ENCODE results near the gene INTS11. TPM values are rescaled to one million over a fixed set of nuclear protein-coding genes. Genes with fewer than 3 reads are reported as not detected.

The INTS11 gene
- total RNA-seq, 1 experiment from 2014 or later: 142 TPM

DNA sequence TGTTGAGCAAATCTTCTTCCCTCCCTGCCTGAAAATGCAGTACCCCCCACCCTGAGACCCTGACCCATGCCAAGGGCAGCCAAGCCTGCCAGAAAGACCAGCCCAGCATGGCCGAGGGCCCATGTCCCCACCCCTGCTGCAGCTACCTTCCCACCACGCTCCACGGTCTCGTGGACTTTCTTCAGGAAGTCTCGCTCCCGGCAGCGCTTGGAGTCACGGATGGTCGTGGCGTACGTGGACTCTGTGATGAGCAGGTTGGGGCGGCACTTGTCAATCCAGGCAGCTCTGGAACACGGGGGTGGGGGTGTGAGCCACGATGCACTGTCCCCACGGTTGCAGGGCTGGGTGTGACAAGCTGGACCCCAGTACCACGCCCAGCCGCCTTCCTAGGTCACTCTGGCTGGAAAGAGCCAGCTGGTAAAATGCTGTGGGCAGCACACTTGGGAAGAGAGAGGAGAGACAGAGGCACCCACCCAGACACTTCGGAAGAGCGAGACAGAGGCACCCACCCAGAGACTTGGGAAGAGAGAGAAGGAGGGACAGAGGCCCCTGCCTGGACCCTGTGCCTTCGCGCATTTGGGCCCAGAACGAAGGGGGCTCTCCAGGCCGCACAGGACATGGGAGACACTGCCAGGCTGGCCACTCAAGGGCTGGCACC lies 9.7 kb downstream of the INTS11 start:
- DNase-seq (ENCODE audit: low read depth): no peak

GRCh38 chr1:1314237-1314586 lies 10.2 kb downstream of the INTS11 start:
- DNase-seq (ENCODE audit: low read depth): no peak

DNA sequence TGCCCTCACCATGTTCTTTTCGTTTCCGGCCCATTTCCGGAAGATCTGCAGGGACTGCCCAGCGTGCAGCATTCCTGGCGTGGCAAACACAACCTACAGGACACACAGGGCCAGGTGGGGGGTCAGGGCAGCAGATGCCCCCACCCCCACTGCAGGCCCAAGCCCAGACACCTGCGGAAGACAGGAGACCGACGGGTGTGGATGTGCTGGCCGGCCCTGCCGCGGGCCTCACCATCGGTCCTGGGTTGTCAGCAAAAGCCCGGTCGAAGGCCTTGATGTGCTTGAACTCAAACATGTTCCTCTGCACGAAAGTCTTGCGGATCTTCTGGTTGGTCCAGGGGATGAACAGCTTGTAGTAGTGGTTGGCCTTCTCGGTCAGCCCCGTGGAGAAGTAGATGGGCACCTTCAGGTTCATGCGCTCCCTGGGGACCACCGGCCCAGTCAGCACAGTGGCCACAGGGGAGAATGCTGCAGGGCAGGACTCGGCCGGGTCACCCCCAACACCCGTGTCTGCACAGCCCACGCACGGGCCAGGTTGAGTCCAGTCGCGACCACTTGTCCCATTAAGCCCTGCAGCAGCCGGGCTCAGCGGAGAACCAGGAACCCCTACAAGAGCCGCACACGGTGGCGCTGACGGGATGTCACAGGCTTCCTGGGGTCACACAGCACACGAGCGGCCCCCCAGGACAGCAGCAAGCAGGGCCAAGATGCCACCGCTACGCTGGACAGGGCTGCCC lies 10.8 kb downstream of the INTS11 start:
- no peak for DNase-seq (ENCODE audit: low read depth)

DNA sequence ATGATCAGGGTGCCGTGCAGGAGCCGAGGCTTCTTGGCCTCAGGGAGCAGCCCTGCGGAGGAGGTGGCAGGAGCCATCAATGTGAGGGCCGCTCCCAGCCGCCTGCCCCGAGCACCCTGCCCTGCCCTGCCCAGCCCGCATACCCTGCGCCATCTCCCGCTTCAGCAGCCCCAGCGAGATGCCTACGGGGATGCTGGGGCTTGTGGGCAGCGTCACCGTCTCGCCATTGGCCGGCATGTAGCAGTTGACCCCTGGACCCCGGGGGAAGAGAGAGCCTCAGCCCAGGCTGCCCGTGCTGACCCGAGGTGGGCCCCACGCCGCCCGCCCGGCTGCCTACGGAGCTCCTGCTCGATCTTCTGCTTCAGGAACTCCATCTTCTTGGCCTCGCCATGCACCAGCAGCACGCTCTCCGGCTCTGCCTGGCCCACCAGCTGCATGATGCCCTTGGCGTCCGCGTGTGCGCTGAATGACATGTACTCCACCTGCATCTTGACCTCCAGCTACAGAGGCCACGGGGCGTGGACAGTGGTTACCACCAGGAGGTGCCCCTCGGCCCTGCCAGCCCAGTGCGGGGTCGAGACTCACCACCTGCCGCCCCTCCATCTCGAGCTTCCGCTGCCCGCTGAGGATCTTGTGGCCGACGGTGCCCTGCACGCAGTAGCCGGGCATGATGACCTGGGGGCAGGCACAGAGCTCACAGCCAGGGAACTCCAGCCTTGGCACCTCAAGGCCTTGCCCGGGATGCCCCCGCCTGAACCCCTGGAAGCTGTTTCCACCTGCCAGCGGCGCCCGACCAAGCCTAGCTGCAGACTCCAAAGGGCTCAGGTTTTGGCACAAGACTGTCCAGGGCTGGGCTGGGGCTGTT lies 11.8 kb downstream of the INTS11 start:
- DNase-seq (ENCODE audit: low read depth): no peak

DNA sequence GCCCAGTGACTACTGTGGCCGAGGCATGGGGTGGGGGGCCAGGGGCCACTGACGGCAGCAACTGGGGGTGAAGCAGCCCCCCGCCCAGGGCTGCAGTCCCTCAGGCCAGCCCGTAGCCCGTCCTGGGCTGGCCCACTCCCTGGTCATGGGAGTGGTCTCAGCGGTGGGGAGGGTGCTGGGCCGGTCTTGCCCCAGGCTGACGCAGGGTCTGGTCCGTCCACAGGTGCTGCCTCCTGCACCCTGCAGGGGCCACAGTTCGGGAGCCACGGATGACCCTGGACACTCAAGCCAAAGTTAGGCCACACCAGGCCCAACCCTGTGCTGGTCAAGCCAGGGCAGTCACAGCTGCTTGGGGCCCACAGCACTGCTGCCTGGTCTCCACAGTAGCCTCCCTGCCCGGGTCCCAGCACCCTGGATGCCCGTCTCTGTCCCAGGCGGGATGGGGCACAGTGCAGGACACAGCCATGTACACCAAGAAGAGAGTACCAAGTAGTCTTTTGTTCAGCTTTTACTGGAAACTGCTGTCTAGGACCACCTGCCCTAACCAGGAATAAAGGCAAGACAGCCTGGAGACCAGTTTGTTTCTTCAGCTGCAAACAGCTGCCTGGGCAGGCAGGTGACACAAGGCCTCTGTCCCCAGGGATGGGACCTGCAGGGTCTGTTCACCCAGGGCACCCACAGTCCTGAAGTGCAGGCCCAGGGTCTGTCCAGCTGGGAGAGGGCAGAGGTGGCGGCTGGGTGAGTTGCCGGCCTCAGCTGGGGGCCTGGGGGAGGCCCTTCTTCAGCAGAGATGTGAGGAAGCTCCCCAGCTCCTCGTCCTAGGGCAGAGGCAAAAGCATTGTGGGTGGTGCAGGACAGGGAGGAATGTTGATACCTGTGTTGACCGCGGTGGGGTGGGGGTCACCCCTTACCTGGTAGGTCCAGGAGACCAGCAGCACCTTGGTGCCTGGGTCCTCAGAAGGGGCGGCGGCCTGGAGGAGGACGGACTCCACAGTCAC lies 13.1 kb downstream of the INTS11 start:
- no peak for DNase-seq (ENCODE audit: low read depth)

- no peak for DNase-seq (ENCODE audit: low read depth)
Observed at GRCh38 chr1:1310476-1311053, 13.9 kb downstream of the INTS11 start.

GRCh38 chr1:1310109-1310385 lies 14.4 kb downstream of the INTS11 start:
- no peak for DNase-seq (ENCODE audit: low read depth)

- no peak for DNase-seq (ENCODE audit: low read depth)
Observed at GRCh38 chr1:1309251-1310108, 15.0 kb downstream of the INTS11 start.

DNA sequence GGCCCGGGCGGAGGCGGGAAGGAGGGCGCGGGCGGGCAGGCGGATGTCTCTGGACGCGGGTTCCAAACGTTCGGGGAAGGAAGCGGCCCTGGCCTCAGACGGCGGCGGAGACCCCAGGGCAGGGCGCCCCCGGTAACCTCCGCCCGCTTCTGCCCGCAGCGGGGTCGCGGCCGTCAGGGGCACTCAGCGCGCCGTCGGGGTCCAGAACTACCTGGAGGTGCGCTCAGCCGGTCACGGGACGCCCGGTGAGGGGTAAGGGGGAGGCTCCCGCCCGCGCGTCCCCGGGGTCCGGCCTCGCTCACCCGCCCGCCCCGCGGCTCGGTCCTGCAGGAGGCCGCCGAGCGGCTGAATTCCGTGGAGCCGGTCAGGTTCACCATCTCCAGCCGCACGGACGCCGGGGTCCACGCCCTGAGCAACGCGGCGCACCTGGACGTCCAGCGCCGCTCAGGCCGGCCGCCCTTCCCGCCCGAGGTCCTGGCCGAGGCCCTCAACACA lies 15.7 kb downstream of the INTS11 start:
- DNase-seq (ENCODE audit: low read depth): no peak

DNA sequence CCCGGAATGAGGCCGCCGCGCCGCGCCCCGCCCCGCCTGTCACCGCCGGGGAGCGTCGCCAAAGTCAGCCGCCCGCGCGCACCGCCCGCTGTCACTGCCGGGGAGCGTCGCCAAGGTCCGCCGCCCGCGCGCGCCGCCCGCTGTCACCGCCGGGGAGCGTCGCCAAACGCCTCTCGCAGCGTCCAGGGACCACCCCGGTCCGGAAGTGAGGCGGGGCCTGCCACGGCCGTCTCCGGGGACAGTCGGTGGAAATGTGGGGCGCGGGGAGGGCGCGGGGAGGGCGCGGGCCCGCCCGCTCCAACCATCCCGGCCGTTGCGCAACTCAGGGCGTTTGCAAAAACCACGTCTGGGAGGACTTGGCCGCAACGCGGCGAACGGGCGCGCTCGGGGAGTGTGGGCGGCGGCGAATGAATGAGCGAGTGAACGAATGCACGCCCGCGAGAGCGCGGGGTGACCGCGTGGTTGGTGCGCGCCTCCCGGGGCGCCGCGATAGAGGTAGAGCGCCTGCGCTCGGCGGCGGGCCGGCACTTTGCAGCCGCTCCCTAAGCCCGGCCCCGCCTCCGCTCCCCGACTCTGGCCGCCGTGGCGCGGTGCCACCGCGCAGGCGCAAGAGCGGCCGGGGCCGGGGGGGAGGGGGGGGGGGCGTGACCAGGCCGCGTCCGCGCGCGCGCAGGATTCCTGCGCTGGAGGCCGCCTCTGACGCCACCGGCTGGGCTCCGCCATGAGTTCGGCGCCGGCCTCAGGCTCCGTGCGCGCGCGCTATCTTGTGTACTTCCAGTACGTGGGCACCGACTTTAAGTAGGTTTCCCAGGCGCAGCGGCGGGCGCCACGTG lies 16.3 kb downstream of the INTS11 start, which contains the start of the genes ACAP3 and PUSL1:
Gene ACAP3 (minus strand): TSS at position 8 of the 833 bp plus-strand sequence. CDS start 115 bp downstream, outside the sequence.
Gene PUSL1 (plus strand): TSS at position 675 of the 833 bp plus-strand sequence. CDS start 47 bp downstream, at position 722.
- peak; percentile 88 for DNase-seq (ENCODE audit: low read depth)

DNA sequence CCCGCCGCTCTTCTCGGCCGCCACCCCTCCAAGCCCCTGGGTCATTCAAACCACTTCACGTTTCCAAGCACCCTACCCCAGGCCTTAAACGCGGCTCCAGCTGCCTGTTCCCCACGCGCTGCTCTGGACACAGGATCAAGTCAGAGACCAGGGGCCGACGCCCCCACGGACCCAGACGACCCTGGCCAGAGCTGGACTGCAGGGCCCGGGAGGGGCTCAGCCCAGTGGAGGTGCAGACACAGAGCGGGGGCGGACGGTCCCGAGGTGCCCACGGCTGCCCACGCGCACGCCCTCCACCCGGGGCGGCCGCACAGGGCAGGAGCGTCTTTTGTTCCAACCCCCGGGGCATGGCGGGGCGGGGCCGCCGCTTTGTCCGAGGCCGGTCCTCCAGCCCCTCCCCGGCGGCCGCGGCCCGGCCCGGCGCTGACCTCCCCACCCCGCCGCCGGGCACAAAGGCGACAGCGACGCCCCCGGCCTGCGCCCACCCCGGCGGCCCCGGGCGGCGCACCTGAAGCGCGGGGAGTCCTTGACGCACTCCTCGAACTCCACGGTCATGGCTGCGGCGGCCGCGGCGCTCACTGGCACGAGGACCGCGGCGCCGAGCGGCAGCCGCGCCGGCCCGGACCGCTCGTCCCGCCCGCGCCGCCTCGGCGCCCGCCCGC lies 17.1 kb downstream of the INTS11 start:
- no peak for DNase-seq (ENCODE audit: low read depth)

- no peak for DNase-seq (ENCODE audit: low read depth)
Observed at GRCh38 chr1:1306661-1307260, 17.7 kb downstream of the INTS11 start.

DNA sequence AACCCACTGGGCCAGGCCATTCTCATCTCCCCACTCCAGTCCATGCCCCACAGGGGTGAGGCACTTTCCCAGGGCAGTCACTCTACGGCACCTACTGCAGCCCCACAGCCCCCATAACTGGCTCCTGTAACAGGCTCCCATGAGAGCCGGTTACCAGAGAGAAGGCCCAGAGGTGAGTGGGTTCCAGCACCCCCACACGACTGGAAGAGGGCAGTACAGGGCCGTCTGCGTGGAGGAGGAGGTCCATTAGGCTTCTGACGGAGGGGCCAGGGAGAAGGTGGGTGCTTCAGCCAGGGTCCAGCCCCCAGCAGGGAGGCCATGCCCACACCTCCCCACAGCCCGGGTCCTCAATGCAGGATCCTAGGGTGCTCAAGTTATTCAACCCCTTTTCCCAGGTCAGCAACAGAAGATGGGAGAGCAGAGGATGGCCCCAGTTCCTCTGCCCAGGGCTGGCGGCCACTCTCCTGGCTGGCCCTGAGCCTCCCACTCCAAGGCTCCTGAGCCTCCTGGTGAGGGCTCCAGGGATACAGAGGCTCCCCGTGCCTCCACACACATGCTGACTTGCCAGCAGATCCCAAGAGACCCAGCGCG lies 18.3 kb downstream of the INTS11 start:
- DNase-seq (ENCODE audit: low read depth): no peak

- DNase-seq (ENCODE audit: low read depth): peak; percentile 87
Observed at GRCh38 chr1:1305300-1306069, 19.0 kb downstream of the INTS11 start.

DNA sequence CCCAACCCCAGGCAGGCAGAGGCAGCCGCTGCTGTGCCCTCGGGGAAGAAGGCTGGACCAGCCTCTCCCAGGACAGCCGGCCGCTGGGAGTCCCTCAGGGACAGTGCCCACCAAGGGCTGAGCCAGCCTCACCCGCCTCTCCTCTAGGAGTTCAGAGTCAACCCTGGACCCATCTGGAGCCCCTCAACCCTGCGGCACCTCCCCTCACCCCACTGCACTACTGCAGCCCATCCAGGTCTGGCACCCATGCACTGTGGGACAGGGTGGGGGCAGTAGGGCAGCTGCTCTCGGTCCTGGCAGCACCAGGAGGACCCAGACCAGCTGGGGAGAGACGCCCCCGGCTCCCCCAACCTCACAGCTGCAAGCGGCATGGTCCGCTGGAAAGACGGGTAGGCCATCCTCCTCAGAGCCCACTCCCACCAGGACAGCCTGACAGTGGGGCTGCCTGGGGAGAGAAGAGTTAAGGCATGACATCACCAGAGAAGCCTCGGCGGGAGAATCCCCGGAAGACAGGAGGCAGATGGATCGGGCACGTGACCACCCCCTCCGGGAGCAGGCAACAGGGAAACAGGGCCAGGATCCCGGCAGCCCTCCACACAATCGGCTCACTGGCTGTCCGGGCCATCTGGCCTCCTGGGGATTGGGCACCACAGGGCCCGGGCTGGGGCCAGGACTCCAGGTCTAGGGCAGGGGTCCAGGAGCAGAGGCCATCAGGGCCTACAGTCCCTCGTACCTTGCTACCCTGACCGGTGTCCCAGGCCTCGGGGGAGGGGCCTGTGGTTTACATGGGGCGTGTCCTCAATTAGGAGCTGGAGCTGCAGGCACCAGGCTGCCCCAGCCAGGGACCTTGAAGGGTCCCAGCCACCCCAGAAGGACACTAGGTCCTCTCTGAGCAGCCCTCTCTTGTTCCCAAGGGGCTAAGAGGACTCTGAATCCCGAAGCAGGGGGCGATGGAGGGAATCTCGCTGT lies 19.8 kb downstream of the INTS11 start:
- no peak for DNase-seq (ENCODE audit: low read depth)
